Activated CD4-positive, alpha-beta T cell treated with anti-CD3 and anti-CD28 coated beads, Interleukin-2, amount 10 ng/mL, durations not matched to agents 24 days and 14 days (primary cell): Measurements from ENCODE around the gene CCDC38. TPM values are rescaled to one million over a fixed set of nuclear protein-coding genes. Genes with fewer than 3 reads are reported as not detected.

Experiments used
- DNase-seq: peaks from one replicate; pipeline ENCODE4 v3.0.0; 2022
- H3K27ac Mint-ChIP-seq: one replicate; pipeline ENCODE4 v1.8.0; 2022; ENCODE audit warnings: mild to moderate bottlenecking, mixed read lengths
- H3K27me3 Mint-ChIP-seq: one replicate; pipeline ENCODE4 v1.8.0; 2022; ENCODE audit warnings: mixed read lengths
- H3K36me3 Mint-ChIP-seq: one replicate; pipeline ENCODE4 v1.8.0; 2022; ENCODE audit warnings: low read depth, mild to moderate bottlenecking, mixed read lengths
- H3K4me1 Mint-ChIP-seq: one replicate; pipeline ENCODE4 v1.8.0; 2021; ENCODE audit warnings: mixed read lengths
- H3K4me3 Mint-ChIP-seq: one replicate; pipeline ENCODE4 v1.8.0; 2022; ENCODE audit warnings: mild to moderate bottlenecking, moderate library complexity, mixed read lengths
- H3K9me3 Mint-ChIP-seq: one replicate; pipeline ENCODE4 v1.8.0; 2021; ENCODE audit warnings: mixed read lengths
- intact Hi-C: fragments of 100-400 bp; cut with micrococcal nuclease; formaldehyde crosslinking; loops from one replicate; pipeline ENCODE4 v1.15.1; 2023
- total RNA-seq: library from RNA; stranded (reverse); gene quantifications from 2 replicates; pipeline ENCODE4 v1.2.3, GENCODE V29; 2022

Gene CCDC38
- total RNA-seq, 1 donor from 2014 or later = not detected

- Mint-ChIP-seq H3K4me1 (no peaks in the 10 kb centered on the region), H3K36me3 (no peaks in the 10 kb centered on the region), H3K27ac (no peak overlapping the region), H3K4me3 (no peak overlapping the region), H3K9me3 (no peaks in the 10 kb centered on the region), H3K27me3 (peaks cover 32% of the 10 kb centered on the region)
- no peak for DNase-seq
- intact Hi-C loops = loop anchor here (10.0 kb wide), 1 partner anchor 265 kb away; no protein-coding TSS in a partner anchor
These were observed 7.2 kb upstream of the CCDC38 start for GRCh38 chr12:95949477-95950206.

DNA sequence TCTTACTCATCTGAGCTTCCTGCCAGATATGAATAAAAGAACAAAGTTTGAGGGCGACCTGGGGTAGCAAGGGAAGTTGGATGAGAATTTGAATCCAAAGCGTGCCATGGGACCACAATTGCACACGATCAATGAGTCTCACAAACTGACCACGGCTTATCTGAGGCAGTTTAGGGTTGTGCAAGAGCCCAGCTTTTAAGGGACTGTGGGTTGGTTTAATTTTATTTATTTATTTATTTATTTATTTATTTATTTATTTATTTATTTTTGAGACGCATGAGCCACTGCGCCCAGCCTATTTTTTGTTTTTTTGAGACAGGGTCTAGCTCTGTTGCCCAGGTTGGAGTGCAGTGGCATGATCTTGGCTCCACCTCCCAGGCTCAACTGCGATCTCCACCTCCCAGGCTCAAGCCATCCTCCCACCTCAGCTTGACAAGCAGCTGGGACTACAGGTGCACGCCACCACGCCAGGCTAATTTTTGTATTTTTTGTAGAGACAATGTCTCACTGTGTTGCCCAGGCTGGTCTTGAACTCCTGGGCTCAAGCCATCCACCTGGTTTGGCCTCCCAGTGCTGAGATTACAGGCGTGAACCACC, 1.8 kb upstream of the CCDC38 start:
- Mint-ChIP-seq H3K27ac (no peak overlapping the region), H3K27me3 (peaks cover 10% of the 10 kb centered on the region), H3K4me1 (peaks cover 8% of the 10 kb centered on the region), H3K9me3 (no peaks in the 10 kb centered on the region), H3K4me3 (peak overlapping the region; percentile 94), H3K36me3 (no peaks in the 10 kb centered on the region)
- no peak for DNase-seq
- intact Hi-C loops = loop anchor here (5.0 to 10.0 kb wide), 2 partner anchors 271 to 963 kb away; partner anchors contain the start of gene NEDD1

GRCh38 chr12:95943330-95943842, 972 bp upstream of the CCDC38 start, which contains the start of gene AMDHD1:
Gene AMDHD1, plus strand, starts transcription at chr12:95943331. Its CDS starts 68 bp downstream, at chr12:95943399.
- H3K4me1 Mint-ChIP-seq = peaks cover 8% of the 10 kb centered on the region
- no peaks in the 10 kb centered on the region for H3K9me3 Mint-ChIP-seq
- DNase-seq = peak; percentile 90
- H3K27ac Mint-ChIP-seq = peak within 1 kb of the TSS; percentile 90
- H3K36me3 Mint-ChIP-seq = no peaks in the 10 kb centered on the region
- H3K4me3 Mint-ChIP-seq = peak within 1 kb of the TSS; percentile 94
- H3K27me3 Mint-ChIP-seq = peaks cover 15% of the 10 kb centered on the region
- intact Hi-C loops = loop anchor here (2.0 to 10.0 kb wide), 7 partner anchors 25 to 964 kb away; partner anchors contain the start of genes CFAP54, LTA4H, NEDD1 and SNRPF

DNA sequence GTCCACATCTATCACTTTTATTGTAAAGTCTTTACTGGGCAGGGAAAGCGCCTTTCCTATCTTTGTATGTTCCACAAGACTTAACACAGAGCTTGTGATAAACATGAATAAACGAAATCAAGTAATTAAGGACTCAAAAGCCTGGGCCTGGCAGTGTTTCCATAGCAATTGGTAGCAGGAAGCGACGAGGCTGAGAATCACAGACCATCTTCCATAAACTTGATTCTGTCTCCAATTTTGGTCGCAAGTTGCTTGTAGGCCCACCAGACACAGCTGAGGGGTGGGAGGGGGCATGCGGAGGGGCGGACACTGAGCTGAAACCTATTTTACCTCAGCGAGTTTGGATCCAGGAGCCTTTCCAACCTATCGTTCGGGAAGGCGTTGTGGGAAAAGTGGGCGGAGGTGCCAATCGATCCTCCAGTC, 302 bp downstream of the CCDC38 start:
- H3K36me3 Mint-ChIP-seq = no peaks in the 10 kb centered on the region
- peak overlapping the region; percentile 90 for H3K27ac Mint-ChIP-seq
- intact Hi-C loops = loop anchor here (2.0 to 10.0 kb wide), 7 partner anchors 23 to 965 kb away; partner anchors contain the start of genes CFAP54, LTA4H, NEDD1 and SNRPF
- H3K4me1 Mint-ChIP-seq = peaks cover 8% of the 10 kb centered on the region
- H3K9me3 Mint-ChIP-seq = no peaks in the 10 kb centered on the region
- no peak for DNase-seq
- H3K4me3 Mint-ChIP-seq = peak overlapping the region; percentile 94
- peaks cover 23% of the 10 kb centered on the region for H3K27me3 Mint-ChIP-seq

- H3K27ac Mint-ChIP-seq = no peak overlapping the region
- H3K4me1 Mint-ChIP-seq = peaks cover 8% of the 10 kb centered on the region
- peaks cover 19% of the 10 kb centered on the region for H3K27me3 Mint-ChIP-seq
- H3K9me3 Mint-ChIP-seq = no peaks in the 10 kb centered on the region
- H3K36me3 Mint-ChIP-seq = no peaks in the 10 kb centered on the region
- no peak overlapping the region for H3K4me3 Mint-ChIP-seq
- no peak for DNase-seq
- intact Hi-C loops = loop anchor here (5.0 to 10.0 kb wide), 2 partner anchors 274 to 967 kb away; partner anchors contain the start of gene NEDD1
These were observed 1.9 kb downstream of the CCDC38 start for GRCh38 chr12:95940514-95940913.

DNA sequence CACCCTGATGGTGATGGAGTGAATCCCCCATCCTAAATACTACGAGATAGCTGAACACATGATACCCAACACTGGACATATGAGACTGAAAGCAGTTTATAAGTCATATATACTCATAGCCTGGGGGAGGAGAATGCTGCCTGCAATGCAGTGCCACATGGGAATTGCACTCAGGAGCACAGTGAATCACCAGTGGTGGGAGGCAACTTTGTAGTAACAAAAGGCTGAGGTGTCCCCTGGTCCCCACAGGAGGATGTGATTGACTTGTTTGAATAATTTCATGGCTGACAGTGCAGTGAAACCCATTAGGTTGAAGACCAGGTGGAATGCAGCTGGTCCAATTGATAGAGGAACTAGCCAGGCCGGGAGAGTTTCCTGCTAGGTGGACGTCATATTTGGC, 20.2 kb downstream of the CCDC38 start:
- intact Hi-C loops = no loop called here
- no peak for DNase-seq
- H3K36me3 Mint-ChIP-seq = no peaks in the 10 kb centered on the region
- no peak overlapping the region for H3K27ac Mint-ChIP-seq
- no peak overlapping the region for H3K4me3 Mint-ChIP-seq
- no peaks in the 10 kb centered on the region for H3K9me3 Mint-ChIP-seq
- H3K4me1 Mint-ChIP-seq = no peaks in the 10 kb centered on the region
- peaks cover 4% of the 10 kb centered on the region for H3K27me3 Mint-ChIP-seq

- H3K27me3 Mint-ChIP-seq = peaks cover 18% of the 10 kb centered on the region
- intact Hi-C loops = loop anchor here (2.0 kb wide), 1 partner anchor 24 kb away; the partner anchor contains the start of genes AMDHD1 and CCDC38
- no peak overlapping the region for H3K4me3 Mint-ChIP-seq
- DNase-seq = no peak
- H3K9me3 Mint-ChIP-seq = no peaks in the 10 kb centered on the region
- no peaks in the 10 kb centered on the region for H3K4me1 Mint-ChIP-seq
- H3K27ac Mint-ChIP-seq = no peak overlapping the region
- H3K36me3 Mint-ChIP-seq = no peaks in the 10 kb centered on the region
These were observed 23.3 kb downstream of the CCDC38 start for GRCh38 chr12:95919110-95919509.

DNA sequence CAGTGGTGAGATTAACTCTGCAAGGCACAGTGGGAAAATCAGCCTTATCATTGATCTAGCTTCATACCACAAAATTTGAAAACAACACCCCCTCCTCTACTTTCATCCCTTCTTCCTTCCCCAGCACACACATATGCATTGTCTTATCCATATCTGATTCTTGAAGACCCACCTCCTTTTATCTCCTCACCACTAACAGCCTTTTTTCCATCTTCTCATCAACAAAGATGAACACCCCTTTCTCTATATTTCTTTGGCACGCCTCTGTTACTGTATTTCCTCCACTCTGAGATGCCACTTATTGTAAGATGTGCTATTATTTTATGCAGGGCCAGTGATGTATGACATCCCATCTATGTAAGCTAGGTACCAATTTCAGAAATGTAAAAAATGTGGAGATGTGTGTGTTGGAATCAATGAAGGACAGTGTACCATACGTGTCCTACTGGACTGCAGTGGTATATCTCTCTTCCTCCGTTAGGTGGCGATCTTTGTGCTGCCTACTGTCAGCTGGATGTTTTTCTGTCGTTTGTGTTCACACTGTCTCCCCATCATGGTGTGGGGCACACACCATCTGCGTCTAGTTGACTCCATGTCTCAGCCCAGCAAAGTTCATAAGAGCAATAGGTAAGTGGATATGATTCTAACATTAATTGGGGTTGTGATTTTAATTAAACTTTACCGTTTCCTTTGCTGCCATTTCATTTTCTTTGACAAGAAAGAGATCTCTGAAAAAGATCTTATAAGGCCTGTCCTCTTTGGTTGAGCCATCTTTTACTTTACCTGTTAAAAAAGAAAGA, 24.0 kb downstream of the CCDC38 start:
- no peaks in the 10 kb centered on the region for H3K4me1 Mint-ChIP-seq
- no peaks in the 10 kb centered on the region for H3K36me3 Mint-ChIP-seq
- intact Hi-C loops = loop anchor here (1.0 to 2.0 kb wide), 3 partner anchors 24 to 599 kb away; partner anchors contain the start of genes AMDHD1 and CCDC38
- peaks cover 18% of the 10 kb centered on the region for H3K27me3 Mint-ChIP-seq
- H3K4me3 Mint-ChIP-seq = no peak overlapping the region
- no peak overlapping the region for H3K27ac Mint-ChIP-seq
- no peaks in the 10 kb centered on the region for H3K9me3 Mint-ChIP-seq
- peak; percentile 84 for DNase-seq

GRCh38 chr12:95909871-95910270, 32.5 kb downstream of the CCDC38 start:
- H3K27ac Mint-ChIP-seq = no peak overlapping the region
- no peaks in the 10 kb centered on the region for H3K36me3 Mint-ChIP-seq
- no peaks in the 10 kb centered on the region for H3K9me3 Mint-ChIP-seq
- peaks cover 19% of the 10 kb centered on the region for H3K27me3 Mint-ChIP-seq
- DNase-seq = no peak
- no peaks in the 10 kb centered on the region for H3K4me1 Mint-ChIP-seq
- intact Hi-C loops = no loop called here
- H3K4me3 Mint-ChIP-seq = no peak overlapping the region

DNA sequence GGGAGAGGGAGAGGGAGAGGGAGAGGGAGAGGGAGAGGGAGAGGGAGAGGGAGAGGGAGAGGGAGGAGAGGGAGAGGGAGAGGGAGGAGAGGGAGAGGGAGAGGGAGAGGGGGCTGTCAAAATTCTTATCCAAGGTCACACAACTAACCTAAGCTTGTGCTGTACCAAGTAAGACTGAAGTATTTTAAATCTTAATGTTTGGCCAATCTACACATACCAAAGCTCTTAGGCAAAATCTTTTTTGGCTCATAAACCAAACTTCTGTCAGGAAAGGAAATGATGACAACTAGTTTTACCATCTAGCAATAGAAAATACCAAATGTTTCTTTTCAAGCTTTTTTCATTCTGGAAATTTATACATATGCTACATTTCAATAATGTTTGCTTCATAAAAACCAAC, 33.8 kb downstream of the CCDC38 start:
- Mint-ChIP-seq H3K27me3 (peaks cover 23% of the 10 kb centered on the region), H3K27ac (no peak overlapping the region), H3K4me3 (no peak overlapping the region), H3K36me3 (no peaks in the 10 kb centered on the region), H3K9me3 (no peaks in the 10 kb centered on the region), H3K4me1 (no peaks in the 10 kb centered on the region)
- no peak for DNase-seq
- intact Hi-C loops = no loop called here

DNA sequence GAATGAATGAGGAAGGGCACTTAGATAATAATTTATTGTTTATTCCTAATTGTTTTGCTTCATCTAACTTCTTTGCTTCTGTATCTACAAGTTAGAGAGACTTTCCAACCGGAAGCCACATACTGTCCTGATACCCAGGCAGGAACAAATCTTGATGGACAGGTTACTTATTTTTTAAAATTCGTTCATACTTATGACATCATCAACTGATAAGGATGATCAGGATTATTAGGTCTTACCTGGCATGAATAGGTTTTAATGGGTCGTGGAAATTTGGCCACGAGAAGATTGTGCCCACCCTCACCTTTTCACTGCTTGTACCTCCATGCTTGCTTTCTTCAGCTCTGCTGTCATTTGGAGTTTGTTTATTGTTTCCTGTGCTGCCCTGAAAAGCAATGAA, 44.3 kb downstream of the CCDC38 start:
- Mint-ChIP-seq H3K9me3 (no peaks in the 10 kb centered on the region), H3K27me3 (peaks cover 12% of the 10 kb centered on the region), H3K4me1 (no peaks in the 10 kb centered on the region), H3K4me3 (no peak overlapping the region), H3K36me3 (no peaks in the 10 kb centered on the region), H3K27ac (no peak overlapping the region)
- no peak for DNase-seq
- intact Hi-C loops = no loop called here

GRCh38 chr12:95896846-95897245, 45.6 kb downstream of the CCDC38 start:
- H3K4me1 Mint-ChIP-seq = no peaks in the 10 kb centered on the region
- no peaks in the 10 kb centered on the region for H3K9me3 Mint-ChIP-seq
- H3K4me3 Mint-ChIP-seq = no peak overlapping the region
- no peak for DNase-seq
- H3K27me3 Mint-ChIP-seq = peaks cover 8% of the 10 kb centered on the region
- intact Hi-C loops = no loop called here
- H3K27ac Mint-ChIP-seq = no peak overlapping the region
- H3K36me3 Mint-ChIP-seq = no peaks in the 10 kb centered on the region

GRCh38 chr12:95890958-95891357, 51.5 kb downstream of the CCDC38 start:
- no peaks in the 10 kb centered on the region for H3K4me1 Mint-ChIP-seq
- intact Hi-C loops = no loop called here
- H3K27ac Mint-ChIP-seq = no peak overlapping the region
- no peak overlapping the region for H3K4me3 Mint-ChIP-seq
- DNase-seq = no peak
- peaks cover 11% of the 10 kb centered on the region for H3K27me3 Mint-ChIP-seq
- H3K36me3 Mint-ChIP-seq = no peaks in the 10 kb centered on the region
- no peaks in the 10 kb centered on the region for H3K9me3 Mint-ChIP-seq
